Measurements from ENCODE around the gene RGR. TPM values are rescaled to one million over a fixed set of nuclear protein-coding genes. Genes with fewer than 3 reads are reported as not detected.

The RGR gene
- total RNA-seq, 4 donors from 2014 or later = 0.33 to 2.5 (median 1.4) TPM; not detected in 1

DNA sequence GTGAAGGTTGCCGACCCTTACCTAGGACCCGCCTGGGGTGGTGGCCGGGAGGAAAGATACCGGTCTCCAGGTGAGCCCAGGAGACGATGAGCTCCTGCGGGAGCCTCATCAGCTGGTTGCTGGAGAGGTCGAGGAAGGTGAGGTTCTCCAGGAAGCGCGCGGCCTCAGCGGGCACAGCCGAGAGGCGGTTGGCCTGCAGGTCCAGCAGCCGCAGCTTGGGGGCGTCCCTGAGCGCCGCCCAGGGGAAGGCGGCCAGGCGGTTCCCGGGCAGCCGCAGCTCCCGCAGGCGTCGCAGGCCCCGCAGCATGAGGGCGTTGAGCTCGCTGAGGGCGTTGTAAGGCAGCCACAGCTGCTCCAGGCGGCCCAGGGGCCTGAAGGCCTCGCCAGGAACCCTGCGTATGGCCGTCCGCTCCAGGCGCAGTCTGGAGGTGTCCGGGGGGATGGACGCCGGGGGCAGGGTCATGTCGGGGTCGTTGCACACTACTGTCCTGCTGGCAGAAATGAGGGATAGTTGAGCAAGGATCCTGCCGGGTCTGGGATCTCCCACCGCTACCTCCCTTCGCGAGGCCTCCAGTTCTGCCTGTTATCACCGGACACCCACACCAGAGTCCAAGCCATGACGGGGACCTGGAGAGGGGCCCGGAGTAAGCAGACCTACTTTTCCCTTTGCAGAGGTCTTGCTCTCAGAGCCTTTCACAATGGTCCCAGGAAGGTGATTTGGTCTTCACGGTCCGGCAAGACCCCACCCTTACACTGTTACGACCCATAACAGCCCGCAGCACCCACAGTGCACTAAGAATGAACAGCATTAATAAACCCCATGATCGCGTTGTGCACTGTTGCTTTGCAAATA lies 7.4 kb upstream of the RGR start:
- Histone ChIP-seq H3K4me3 (no peak overlapping the region), H3K27ac (replicated peaks in 1 of 4) (no peak overlapping the region), H3K36me3 (no peaks in the 10 kb centered on the region), H3K4me1 (no peaks in the 10 kb centered on the region), H3K27me3 (peaks cover 0 to 46% (median 0%) of the 10 kb centered on the region in 4 donors), H3K9me3 (no peaks in the 10 kb centered on the region)
- TF ChIP-seq EP300 (IDR thresholded peaks at IDR 0.05) (no peak), CTCF (IDR thresholded peaks at IDR 0.05) (no peak), POLR2A (IDR thresholded peaks at IDR 0.05; ENCODE audit: low read depth) (no peak), POLR2AphosphoS5 (IDR thresholded peaks at IDR 0.05) (no peak)
- no peak for DNase-seq (ENCODE audit: extremely low spot score)
- 46% methylated on average over 28 of the region's 52 CpGs for WGBS
- intact Hi-C loops (cut with DNase I) = no loop called here

GRCh38 chr10:84238909-84239308 lies 5.9 kb upstream of the RGR start:
- intact Hi-C loops (cut with DNase I) = no loop called here
- no peak for DNase-seq (ENCODE audit: extremely low spot score)
- Histone ChIP-seq H3K36me3 (no peaks in the 10 kb centered on the region), H3K9me3 (no peaks in the 10 kb centered on the region), H3K27me3 (peaks cover 0 to 35% (median 0%) of the 10 kb centered on the region in 4 donors), H3K4me1 (peaks cover 0 to under 1% (median 0%) of the 10 kb centered on the region in 4 donors), H3K4me3 (no peak overlapping the region), H3K27ac (replicated peaks in 1 of 4) (no peak overlapping the region)
- WGBS = 98% methylated on average over 3 of the region's 3 CpGs
- no peak for TF ChIP-seq POLR2AphosphoS5 (IDR thresholded peaks at IDR 0.05)
- TF ChIP-seq EP300 (IDR thresholded peaks at IDR 0.05) = no peak
- TF ChIP-seq CTCF (IDR thresholded peaks at IDR 0.05) = no peak
- no peak for TF ChIP-seq POLR2A (IDR thresholded peaks at IDR 0.05; ENCODE audit: low read depth)

DNA sequence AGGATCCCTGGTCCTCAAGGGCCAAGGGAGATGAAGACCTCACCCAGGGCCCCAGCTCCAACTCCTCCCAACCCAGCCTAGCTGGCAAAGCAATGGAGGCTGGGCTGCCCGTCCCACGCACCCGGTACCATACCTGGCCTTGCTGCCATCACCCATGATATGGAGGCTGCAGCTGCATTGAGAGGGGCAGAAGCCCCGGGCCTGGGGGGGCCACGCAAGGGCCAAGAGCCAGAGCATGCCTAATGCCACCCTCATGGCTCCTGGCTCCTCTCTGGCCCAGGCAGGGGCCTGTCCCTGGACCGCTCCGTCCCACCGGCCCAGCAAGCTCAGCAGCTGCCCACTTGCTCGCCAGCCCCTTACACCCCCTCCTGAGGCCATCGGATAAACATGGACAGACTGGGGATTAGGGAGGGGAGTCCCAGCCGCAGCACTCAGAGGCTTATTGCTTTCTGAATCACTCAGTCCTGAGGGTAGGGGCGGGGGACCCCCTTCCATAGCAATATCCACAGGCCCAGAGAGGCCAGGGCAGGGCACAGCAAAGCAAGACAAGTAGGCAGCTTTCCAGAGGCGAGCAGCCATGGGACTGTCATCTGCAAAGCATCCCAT lies 3.6 kb upstream of the RGR start, which contains the start of gene LRIT1:
LRIT1 (minus strand) TSS at position 362 of the 606 bp plus-strand sequence; CDS start at position 255, 107 bp downstream.
- Histone ChIP-seq H3K4me1 (peaks cover 0 to 4% (median 2%) of the 10 kb centered on the region in 4 donors), H3K36me3 (no peaks in the 10 kb centered on the region), H3K27me3 (peaks cover 0 to 20% (median 0%) of the 10 kb centered on the region in 4 donors), H3K4me3 (no peak within 1 kb of the TSS), H3K9me3 (no peaks in the 10 kb centered on the region), H3K27ac (replicated peaks in 1 of 4) (no peak within 1 kb of the TSS)
- intact Hi-C loops (cut with DNase I) = no loop called here
- TF ChIP-seq EP300 (IDR thresholded peaks at IDR 0.05) (no peak), POLR2AphosphoS5 (IDR thresholded peaks at IDR 0.05) (no peak), CTCF (IDR thresholded peaks at IDR 0.05) (no peak)
- no peak for DNase-seq (ENCODE audit: extremely low spot score)
- WGBS = 84% methylated on average over 8 of the region's 13 CpGs

DNA sequence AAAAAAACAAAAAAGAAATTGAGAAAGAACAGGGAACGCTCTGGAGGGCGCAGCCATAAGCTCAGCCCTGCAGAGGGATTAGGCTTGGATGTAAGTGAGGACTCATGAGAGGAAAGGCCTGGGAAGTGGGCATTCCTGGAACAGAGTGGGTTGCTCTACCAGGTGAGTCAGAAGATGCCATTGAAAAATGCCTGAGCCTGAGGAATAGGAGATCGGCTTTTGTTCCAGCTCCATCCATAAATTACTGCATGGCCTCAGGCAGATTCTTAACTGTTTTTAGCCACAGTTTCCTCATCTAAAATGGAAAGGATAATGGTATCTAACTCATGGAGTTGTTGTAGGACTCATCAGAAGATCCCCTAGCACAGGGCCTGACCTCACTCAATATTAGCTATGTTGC lies 1.1 kb upstream of the RGR start:
- Histone ChIP-seq H3K4me1 (peaks cover 0 to 4% (median 2%) of the 10 kb centered on the region in 4 donors), H3K36me3 (no peaks in the 10 kb centered on the region), H3K27me3 (no peaks in the 10 kb centered on the region), H3K9me3 (no peaks in the 10 kb centered on the region), H3K27ac (replicated peaks in 1 of 4) (peak overlapping the region in 1 of 4 donors; percentile 7), H3K4me3 (no peak overlapping the region)
- no peak for DNase-seq (ENCODE audit: extremely low spot score)
- TF ChIP-seq POLR2AphosphoS5 (IDR thresholded peaks at IDR 0.05) (no peak), POLR2A (IDR thresholded peaks at IDR 0.05; ENCODE audit: low read depth) (no peak), EP300 (IDR thresholded peaks at IDR 0.05) (no peak), CTCF (IDR thresholded peaks at IDR 0.05) (no peak)
- WGBS = 89% methylated on average over 3 of the region's 3 CpGs
- intact Hi-C loops (cut with DNase I) = no loop called here

Measured in esophagus muscularis mucosa (tissue), 4 donors.